Prostate gland (tissue), 2 donors: ENCODE data around the gene C1orf185. TPM values are rescaled to one million over a fixed set of nuclear protein-coding genes. Genes with fewer than 3 reads are reported as not detected.

Source experiments
- DNase-seq: peaks from one replicate; pipeline ENCODE4 v3.0.0-alpha.2; 2019; ENCODE audit warnings: low spot score
- H3K27ac ChIP-seq, 2 donors: fragments of 200-600 bp; sonication (generic); 2 replicates each; pipeline ENCODE4 v1.5.1; 2017 to 2019
- H3K27me3 ChIP-seq: fragments of 200-600 bp; sonication (generic); replicated peaks from 2 replicates; pipeline ENCODE4 v1.5.1; 2019; ENCODE audit not compliant: insufficient read depth
- H3K36me3 ChIP-seq, 2 donors: fragments of 200-600 bp; sonication (generic); 1 replicate in 1 of 2; 2 replicates in 1 of 2; pipeline versions ENCODE4 v1.5.1 to v1.8.1; 2017 to 2019
- H3K4me1 ChIP-seq: fragments of 200-600 bp; sonication (generic); replicated peaks from 2 replicates; pipeline ENCODE4 v1.5.1; 2019
- H3K4me3 ChIP-seq, 2 donors: fragments of 200-600 bp; sonication (generic); 2 replicates each; pipeline ENCODE4 v1.5.1; 2017 to 2019
- H3K9me3 ChIP-seq: fragments of 200-600 bp; sonication (generic); 2 replicates; pipeline ENCODE4 v1.5.1; 2017
- POLR2A ChIP-seq: fragments of 450-650 bp; IDR thresholded peaks from one replicate; pipeline ENCODE4 v1.6.1; 2016; ENCODE audit warnings: antibody characterized with exemption, mild to moderate bottlenecking
- POLR2AphosphoS5 ChIP-seq: sonication (generic); formaldehyde crosslinking; IDR thresholded peaks from one replicate; pipeline ENCODE4 v1.6.1; 2017; ENCODE audit warnings: antibody characterized with exemption
- WGBS: methylation state at CpG from one replicate; pipeline ENCODE4 v1.1.5; 2018; 5-methylcytosine and 5-hydroxymethylcytosine counted together
- intact Hi-C: fragments of 100-400 bp; cut with DNase I; formaldehyde crosslinking; loops from one replicate; pipeline ENCODE4 v1.14.2; 2022
- total RNA-seq, 2 donors: library from RNA; depleted of rRNA; stranded (reverse); fragments of >200 nt; gene quantifications; one replicate each; pipeline ENCODE4 v1.1.0, GENCODE V29; 2016
- TF ChIP-seq, protein P1 (sequence below), 4 experiments: fragments of 200-600 bp in 2 of 4; fragments of 450-650 bp in 2 of 4; sonication (generic) in 2 of 4; IDR thresholded peaks; 1 replicate in 3 of 4; 2 replicates in 1 of 4; pipeline ENCODE4 v1.5.1; 2016 to 2019; ENCODE audit warnings: antibody characterized with exemption in 4 of 4, mild to moderate bottlenecking in 2 of 4, moderate library complexity in 2 of 4

Gene C1orf185
- total RNA-seq: not detected

- intact Hi-C loops: no loop called here
- Histone ChIP-seq H3K36me3 (no peaks in the 10 kb centered on the region), H3K4me3 (no peak within 1 kb of the TSS), H3K27me3 (no peaks in the 10 kb centered on the region), H3K27ac (no peak within 1 kb of the TSS), H3K9me3 (no peaks in the 10 kb centered on the region), H3K4me1 (no peaks in the 10 kb centered on the region)
- DNase-seq: no peak
- no peak for TF ChIP-seq POLR2A
- TF ChIP-seq POLR2AphosphoS5: no peak
- TF ChIP-seq, protein P1, sequence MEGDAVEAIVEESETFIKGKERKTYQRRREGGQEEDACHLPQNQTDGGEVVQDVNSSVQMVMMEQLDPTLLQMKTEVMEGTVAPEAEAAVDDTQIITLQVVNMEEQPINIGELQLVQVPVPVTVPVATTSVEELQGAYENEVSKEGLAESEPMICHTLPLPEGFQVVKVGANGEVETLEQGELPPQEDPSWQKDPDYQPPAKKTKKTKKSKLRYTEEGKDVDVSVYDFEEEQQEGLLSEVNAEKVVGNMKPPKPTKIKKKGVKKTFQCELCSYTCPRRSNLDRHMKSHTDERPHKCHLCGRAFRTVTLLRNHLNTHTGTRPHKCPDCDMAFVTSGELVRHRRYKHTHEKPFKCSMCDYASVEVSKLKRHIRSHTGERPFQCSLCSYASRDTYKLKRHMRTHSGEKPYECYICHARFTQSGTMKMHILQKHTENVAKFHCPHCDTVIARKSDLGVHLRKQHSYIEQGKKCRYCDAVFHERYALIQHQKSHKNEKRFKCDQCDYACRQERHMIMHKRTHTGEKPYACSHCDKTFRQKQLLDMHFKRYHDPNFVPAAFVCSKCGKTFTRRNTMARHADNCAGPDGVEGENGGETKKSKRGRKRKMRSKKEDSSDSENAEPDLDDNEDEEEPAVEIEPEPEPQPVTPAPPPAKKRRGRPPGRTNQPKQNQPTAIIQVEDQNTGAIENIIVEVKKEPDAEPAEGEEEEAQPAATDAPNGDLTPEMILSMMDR (IDR thresholded peaks at IDR 0.05): no peak
- WGBS: 37% methylated on average over 4 of the region's 4 CpGs
Measured at GRCh38 chr1:51101976-51102375, at the start of gene C1orf185. Gene C1orf185, plus strand, starts transcription at chr1:51102228. Its CDS starts 6 bp downstream, at chr1:51102234.

GRCh38 chr1:51058858-51059257 is 43.2 kb upstream of the C1orf185 start:
- Histone ChIP-seq H3K9me3 (no peaks in the 10 kb centered on the region), H3K4me1 (no peaks in the 10 kb centered on the region), H3K27me3 (no peaks in the 10 kb centered on the region), H3K27ac (no peak overlapping the region), H3K36me3 (no peaks in the 10 kb centered on the region), H3K4me3 (no peak overlapping the region)
- TF ChIP-seq, protein P1 (IDR thresholded peaks at IDR 0.05): peak in 2 of 4 experiments; percentile 11 to 26
- TF ChIP-seq POLR2AphosphoS5 (no peak), POLR2A (no peak)
- intact Hi-C loops: no loop called here
- no peak for DNase-seq
- no CpG with 5 or more reads among the region's 5 CpGs for WGBS

GRCh38 chr1:51061231-51061918 is 40.7 kb upstream of the C1orf185 start:
- 63% methylated on average over 2 of the region's 2 CpGs for WGBS
- DNase-seq: no peak

DNA sequence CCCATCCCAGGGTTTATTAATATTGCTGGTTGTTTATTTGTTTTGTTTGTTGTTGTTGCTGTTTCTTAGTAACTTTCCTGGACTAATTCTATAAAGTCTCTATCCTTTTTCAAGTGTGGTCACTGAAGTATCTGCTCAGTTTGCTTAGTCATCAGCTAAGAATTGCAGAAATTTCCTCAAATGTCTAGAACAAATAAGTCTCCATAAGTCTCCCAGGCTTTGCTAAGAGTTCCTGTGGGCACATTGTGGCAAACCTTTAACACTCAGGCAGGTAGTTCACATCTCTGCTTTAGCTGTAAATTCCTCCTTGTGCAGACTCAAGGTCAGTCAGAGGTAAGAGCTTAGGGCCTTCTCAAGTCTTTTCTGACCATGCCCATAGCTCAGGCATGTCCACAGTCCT is 38.9 kb upstream of the C1orf185 start:
- Histone ChIP-seq H3K4me1 (no peaks in the 10 kb centered on the region), H3K27ac (no peak overlapping the region), H3K4me3 (no peak overlapping the region), H3K36me3 (no peaks in the 10 kb centered on the region), H3K9me3 (no peaks in the 10 kb centered on the region), H3K27me3 (no peaks in the 10 kb centered on the region)
- intact Hi-C loops: no loop called here
- TF ChIP-seq POLR2A (no peak), POLR2AphosphoS5 (no peak)
- TF ChIP-seq, protein P1 (IDR thresholded peaks at IDR 0.05): no peak
- DNase-seq: no peak

More at GRCh38 chr1:51061231-51061918, 40.7 kb upstream of the C1orf185 start:
- Histone ChIP-seq H3K4me1 (no peaks in the 10 kb centered on the region), H3K27ac (no peak overlapping the region), H3K27me3 (no peaks in the 10 kb centered on the region), H3K9me3 (no peaks in the 10 kb centered on the region), H3K36me3 (no peaks in the 10 kb centered on the region), H3K4me3 (no peak overlapping the region)
- no peak for TF ChIP-seq POLR2A
- no peak for TF ChIP-seq POLR2AphosphoS5
- TF ChIP-seq, protein P1 (IDR thresholded peaks at IDR 0.05): no peak
- intact Hi-C loops: no loop called here

- DNase-seq: no peak
- no peak overlapping the region for H3K4me3 ChIP-seq
- no peaks in the 10 kb centered on the region for H3K27me3 ChIP-seq
- H3K36me3 ChIP-seq: no peaks in the 10 kb centered on the region
- TF ChIP-seq POLR2AphosphoS5: no peak
- TF ChIP-seq, protein P1 (IDR thresholded peaks at IDR 0.05): no peak
- TF ChIP-seq POLR2A: no peak
- intact Hi-C loops: no loop called here
- no peaks in the 10 kb centered on the region for H3K4me1 ChIP-seq
- no peaks in the 10 kb centered on the region for H3K9me3 ChIP-seq
- H3K27ac ChIP-seq: no peak overlapping the region
Measured at GRCh38 chr1:51070011-51070410, 32.0 kb upstream of the C1orf185 start.
